ENCODE data around the gene NELFA.

NELFA gene

GRCh38 chr4:1939664-1940509 is 68.9 kb downstream of the NELFA start:
- H3K4me3 ChIP-seq (ENCODE audit: insufficient read depth, low read length, poor library complexity, severe bottlenecking): no peak overlapping the region

DNA sequence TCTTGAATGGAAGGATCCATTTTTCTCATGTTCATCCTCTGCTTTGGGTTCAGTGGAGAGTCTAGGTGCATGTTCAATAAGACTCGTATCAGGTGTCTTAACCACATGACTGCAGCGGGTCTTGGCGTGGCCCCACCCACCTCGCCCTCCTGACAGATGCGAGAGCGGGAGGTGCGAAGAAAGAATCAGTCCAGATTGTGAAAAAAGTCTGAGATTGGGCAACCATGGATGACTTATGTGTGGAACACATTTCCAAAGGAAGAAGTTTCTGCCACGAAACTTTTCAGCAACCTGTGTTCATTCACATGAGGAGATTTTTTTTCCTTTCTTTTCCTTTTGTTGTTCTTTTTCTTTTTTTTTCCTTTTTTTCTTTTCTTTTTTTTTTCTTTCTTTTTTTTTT is 70.7 kb downstream of the NELFA start:
- Histone ChIP-seq H3K36me3 (ENCODE audit: low read length) (peaks cover 43% of the 10 kb centered on the region), H3K4me3 (ENCODE audit: insufficient read depth, low read length, poor library complexity, severe bottlenecking) (no peak overlapping the region), H3K9me3 (ENCODE audit: insufficient read depth, low read length) (no peaks in the 10 kb centered on the region), H3F3A (ENCODE audit: insufficient read depth) (no peaks in the 10 kb centered on the region), H3K9me2 (replicated peaks; ENCODE audit: insufficient read depth, low read length) (no peaks in the 10 kb centered on the region), H3K27me3 (ENCODE audit: low read length) (no peaks in the 10 kb centered on the region), H3K4me2 (ENCODE audit: low read depth, low read length, poor library complexity, severe bottlenecking) (no peak overlapping the region), H3K27ac (ENCODE audit: low read depth, low read length) (no peak overlapping the region), H3K9ac (ENCODE audit: low read length) (no peak overlapping the region), H3K79me2 (ENCODE audit: insufficient read depth, low read length) (no peaks in the 10 kb centered on the region), H2AFZ (ENCODE audit: low read depth, low read length, severe bottlenecking) (no peak overlapping the region), H4K20me1 (ENCODE audit: low read depth, low read length) (0 out of 2 replicates have a peak, but pooled peaks cover 5% of the 10 kb centered on the region)
- no peak for TF ChIP-seq EZH2phosphoT487 (conservative IDR thresholded peaks at IDR 0.05; ENCODE audit: low read length)
- TF ChIP-seq, protein P1, sequence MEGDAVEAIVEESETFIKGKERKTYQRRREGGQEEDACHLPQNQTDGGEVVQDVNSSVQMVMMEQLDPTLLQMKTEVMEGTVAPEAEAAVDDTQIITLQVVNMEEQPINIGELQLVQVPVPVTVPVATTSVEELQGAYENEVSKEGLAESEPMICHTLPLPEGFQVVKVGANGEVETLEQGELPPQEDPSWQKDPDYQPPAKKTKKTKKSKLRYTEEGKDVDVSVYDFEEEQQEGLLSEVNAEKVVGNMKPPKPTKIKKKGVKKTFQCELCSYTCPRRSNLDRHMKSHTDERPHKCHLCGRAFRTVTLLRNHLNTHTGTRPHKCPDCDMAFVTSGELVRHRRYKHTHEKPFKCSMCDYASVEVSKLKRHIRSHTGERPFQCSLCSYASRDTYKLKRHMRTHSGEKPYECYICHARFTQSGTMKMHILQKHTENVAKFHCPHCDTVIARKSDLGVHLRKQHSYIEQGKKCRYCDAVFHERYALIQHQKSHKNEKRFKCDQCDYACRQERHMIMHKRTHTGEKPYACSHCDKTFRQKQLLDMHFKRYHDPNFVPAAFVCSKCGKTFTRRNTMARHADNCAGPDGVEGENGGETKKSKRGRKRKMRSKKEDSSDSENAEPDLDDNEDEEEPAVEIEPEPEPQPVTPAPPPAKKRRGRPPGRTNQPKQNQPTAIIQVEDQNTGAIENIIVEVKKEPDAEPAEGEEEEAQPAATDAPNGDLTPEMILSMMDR (IDR thresholded peaks at IDR 0.05; ENCODE audit: insufficient read depth, low read length, poor library complexity, severe bottlenecking): no peak

More at GRCh38 chr4:1939664-1940509, 68.9 kb downstream of the NELFA start:
- TF ChIP-seq, protein P1 (IDR thresholded peaks at IDR 0.05; ENCODE audit: insufficient read depth, low read length, poor library complexity, severe bottlenecking): no peak
- TF ChIP-seq EZH2phosphoT487 (conservative IDR thresholded peaks at IDR 0.05; ENCODE audit: low read length): no peak
- no peaks in the 10 kb centered on the region for H3K27me3 ChIP-seq (ENCODE audit: low read length)
- H4K20me1 ChIP-seq (ENCODE audit: low read depth, low read length): 0 out of 2 replicates have a peak, but pooled peaks cover 5% of the 10 kb centered on the region
- H3K9me3 ChIP-seq (ENCODE audit: insufficient read depth, low read length): no peaks in the 10 kb centered on the region
- no peak overlapping the region for H2AFZ ChIP-seq (ENCODE audit: low read depth, low read length, severe bottlenecking)
- H3K79me2 ChIP-seq (ENCODE audit: insufficient read depth, low read length): peaks cover 3% of the 10 kb centered on the region; the same call in 1 of the 2 replicates
- H3F3A ChIP-seq (ENCODE audit: insufficient read depth): no peaks in the 10 kb centered on the region
- H3K27ac ChIP-seq (ENCODE audit: low read depth, low read length): no peak overlapping the region
- no peak overlapping the region for H3K4me2 ChIP-seq (ENCODE audit: low read depth, low read length, poor library complexity, severe bottlenecking)
- peaks cover 48% of the 10 kb centered on the region for H3K36me3 ChIP-seq (ENCODE audit: low read length)
- H3K9me2 ChIP-seq (replicated peaks; ENCODE audit: insufficient read depth, low read length): no peaks in the 10 kb centered on the region
- H3K9ac ChIP-seq (ENCODE audit: low read length): no peak overlapping the region

GRCh38 chr4:1937550-1937949 is 71.2 kb downstream of the NELFA start:
- Histone ChIP-seq H4K20me1 (ENCODE audit: low read depth, low read length) (0 out of 2 replicates have a peak, but pooled peaks cover 5% of the 10 kb centered on the region), H3K27ac (ENCODE audit: low read depth, low read length) (no peak overlapping the region), H3K9ac (ENCODE audit: low read length) (no peak overlapping the region), H3K9me2 (replicated peaks; ENCODE audit: insufficient read depth, low read length) (no peaks in the 10 kb centered on the region), H3K27me3 (ENCODE audit: low read length) (no peaks in the 10 kb centered on the region), H3K9me3 (ENCODE audit: insufficient read depth, low read length) (no peaks in the 10 kb centered on the region), H3F3A (ENCODE audit: insufficient read depth) (no peaks in the 10 kb centered on the region), H3K4me2 (ENCODE audit: low read depth, low read length, poor library complexity, severe bottlenecking) (no peak overlapping the region), H3K79me2 (ENCODE audit: insufficient read depth, low read length) (no peaks in the 10 kb centered on the region), H3K4me3 (ENCODE audit: insufficient read depth, low read length, poor library complexity, severe bottlenecking) (no peak overlapping the region), H2AFZ (ENCODE audit: low read depth, low read length, severe bottlenecking) (no peak overlapping the region), H3K36me3 (ENCODE audit: low read length) (peaks cover 39% of the 10 kb centered on the region)
- TF ChIP-seq, protein P1 (IDR thresholded peaks at IDR 0.05; ENCODE audit: insufficient read depth, low read length, poor library complexity, severe bottlenecking): no peak
- no peak for TF ChIP-seq EZH2phosphoT487 (conservative IDR thresholded peaks at IDR 0.05; ENCODE audit: low read length)

All from SU-DHL-6 (cell line).